Measurements from ENCODE around the gene LEFTY1.
"Not testable (repeated sequence)": the region's sequence is repeated elsewhere in the genome, so short reads cannot be mapped to it uniquely, and the experiment has no call there.

Gene LEFTY1

DNA sequence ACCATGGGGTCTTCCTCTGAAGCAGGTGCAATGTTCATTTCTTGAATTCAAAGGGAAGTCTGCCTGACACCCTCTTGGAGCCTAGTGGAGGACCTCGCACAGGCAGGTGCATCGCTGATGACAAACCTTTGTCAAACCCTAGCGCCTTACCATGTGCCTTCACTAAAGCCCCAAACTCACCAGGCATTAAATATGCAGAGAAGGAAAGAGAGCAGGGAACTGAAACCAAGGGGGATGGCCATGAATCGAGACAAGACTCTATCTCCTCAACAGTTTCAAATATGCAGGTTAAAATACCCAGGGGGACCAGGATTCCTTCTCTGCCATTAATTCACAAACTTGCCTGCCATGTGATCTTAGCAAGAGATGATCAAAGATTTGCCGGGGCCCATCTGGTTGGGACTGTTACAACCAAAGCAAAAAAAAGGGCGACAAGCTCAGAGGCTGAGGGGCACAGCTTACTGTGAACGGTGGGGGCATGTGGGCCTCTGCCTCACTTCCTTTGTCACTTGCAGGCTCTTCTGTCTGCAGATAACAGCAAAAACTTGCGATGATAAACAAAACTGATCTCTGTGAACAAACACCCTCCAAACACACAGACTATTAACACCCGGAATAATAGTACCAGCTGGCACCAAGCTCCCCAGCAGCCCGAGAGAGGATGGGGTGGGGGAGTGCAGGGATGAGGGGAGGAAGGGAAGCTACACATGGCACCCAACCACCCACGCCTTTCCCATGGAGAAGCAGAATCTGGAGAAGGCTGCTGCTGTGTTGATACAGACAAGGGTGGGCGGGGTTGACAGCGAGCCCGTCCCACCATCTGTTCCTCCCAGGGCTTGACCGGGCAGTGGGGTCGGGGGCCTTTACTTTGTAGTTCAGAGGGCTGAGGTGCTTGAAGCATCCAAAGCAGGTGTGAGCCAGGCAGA is 40.7 kb downstream of the LEFTY1 start:
- no peak for DNase-seq (ENCODE audit: low spot score)

DNA sequence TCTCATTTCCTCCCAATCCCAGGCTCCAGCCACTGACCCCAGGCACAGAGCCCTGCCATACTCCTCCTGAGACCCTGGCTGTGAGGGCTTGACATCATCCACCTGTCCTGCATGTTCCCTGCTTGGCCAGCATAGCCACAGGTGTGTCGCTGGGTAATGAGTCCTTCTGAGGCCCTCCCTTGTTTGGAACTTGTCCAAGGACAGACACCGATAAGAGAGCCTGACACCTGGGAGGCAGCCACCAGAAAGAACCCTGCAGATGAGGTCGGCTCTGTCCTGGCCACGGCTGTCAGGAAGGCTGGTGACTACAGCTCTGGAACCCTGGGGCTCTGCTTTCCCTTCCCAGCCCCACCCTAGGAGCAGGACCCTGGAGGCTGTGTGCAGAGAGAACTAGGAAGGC is 41.3 kb downstream of the LEFTY1 start:
- DNase-seq (ENCODE audit: low spot score), result no peak

DNA sequence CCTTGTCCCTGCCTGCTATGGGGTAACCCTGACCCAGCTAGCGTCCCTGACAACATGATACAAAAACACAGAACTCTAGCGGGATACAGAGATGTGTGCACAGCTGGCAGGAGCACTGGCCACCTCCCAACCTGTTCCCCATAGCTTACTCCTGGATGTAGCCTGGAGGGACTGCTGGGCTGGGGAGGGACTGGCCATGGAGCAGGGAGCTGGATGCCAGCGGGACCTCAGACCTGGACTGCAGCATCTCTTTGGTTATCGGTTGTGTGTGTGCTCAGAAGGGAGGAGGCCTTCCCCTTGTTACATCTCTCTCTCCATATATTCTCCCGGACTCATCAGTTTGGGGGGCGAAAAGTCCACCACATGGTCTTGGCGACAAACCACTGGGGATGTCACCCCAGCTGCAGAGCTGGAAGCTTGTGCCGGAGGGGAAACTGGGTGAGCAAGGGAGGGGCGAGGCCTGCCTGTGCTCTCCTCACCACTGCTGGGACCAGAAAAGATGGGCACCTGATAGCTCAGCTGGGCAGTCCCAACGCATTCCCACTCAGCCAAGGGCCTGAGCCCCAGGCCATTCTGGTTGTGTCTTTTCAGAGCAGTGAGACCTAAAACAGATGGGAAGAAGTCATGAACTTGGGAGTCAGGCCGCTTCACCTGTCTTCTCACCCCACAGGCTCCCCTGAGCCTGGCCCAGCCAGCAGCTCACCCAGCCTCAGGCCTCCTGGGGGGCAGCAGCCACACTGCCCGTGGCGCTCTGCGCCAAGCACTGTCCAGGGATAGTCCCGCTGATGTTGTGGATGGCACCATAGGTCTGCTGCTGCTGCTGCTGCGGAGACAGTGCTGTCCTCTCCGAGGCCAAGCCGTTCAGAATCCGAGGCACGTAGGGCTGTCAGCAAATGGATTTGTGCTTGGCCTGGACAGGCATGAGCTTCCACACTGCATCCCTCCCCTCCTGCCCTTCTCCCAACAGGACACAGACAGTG is 42.3 kb downstream of the LEFTY1 start:
- no peak for DNase-seq (ENCODE audit: low spot score)

DNA sequence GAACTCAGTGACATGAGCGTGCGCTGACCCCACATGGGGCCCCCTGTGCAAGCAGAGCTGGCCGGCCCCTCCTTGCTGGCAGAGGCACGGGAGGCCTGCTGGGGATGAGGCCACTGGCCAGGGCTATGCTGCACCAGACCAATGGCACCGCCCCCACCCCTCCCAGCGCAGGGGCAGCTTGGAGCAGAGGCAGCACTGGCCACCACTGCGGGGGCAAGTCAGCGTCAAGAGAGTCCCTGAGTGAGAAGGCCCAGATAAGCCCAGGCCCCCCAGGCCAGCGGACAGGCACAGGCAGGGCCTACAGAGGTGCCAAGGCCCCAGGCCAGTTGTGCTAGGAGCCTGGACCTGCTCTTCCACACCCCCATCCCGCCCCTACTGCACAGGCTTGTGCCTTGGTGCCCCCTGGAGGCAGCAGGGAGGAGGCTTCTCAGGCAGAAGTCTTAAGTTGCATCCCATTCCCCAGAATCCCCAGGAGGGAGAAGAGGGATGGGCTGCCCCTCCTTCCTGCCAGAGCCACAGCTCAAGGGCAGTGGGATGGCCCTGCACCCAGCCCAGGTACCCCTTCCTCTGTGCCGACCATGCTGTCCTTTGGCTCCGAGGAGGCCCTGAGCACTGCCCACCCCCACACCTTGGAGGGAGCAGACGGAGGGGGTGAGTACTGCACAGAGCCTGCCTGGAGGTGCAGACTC is 43.2 kb downstream of the LEFTY1 start:
- peak; percentile 94 for DNase-seq (ENCODE audit: low spot score)

DNA sequence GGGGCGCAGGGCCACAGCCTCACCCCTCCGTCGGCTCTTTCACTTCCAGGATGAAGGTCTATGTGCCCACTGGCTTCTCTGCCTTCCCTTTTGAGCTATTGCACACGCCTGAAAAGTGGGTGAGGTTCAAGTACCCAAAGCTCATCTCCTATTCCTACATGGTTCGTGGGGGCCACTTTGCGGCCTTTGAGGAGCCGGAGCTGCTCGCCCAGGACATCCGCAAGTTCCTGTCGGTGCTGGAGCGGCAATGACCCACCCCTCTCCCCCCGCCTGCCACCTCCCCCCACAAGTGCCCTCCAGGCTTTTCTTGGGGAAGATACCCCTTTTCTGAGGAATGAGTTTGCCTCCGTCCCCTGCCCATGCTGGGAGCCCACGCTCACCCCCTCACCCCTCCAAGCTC is 43.8 kb downstream of the LEFTY1 start:
- DNase-seq (ENCODE audit: low spot score), result no peak

DNA sequence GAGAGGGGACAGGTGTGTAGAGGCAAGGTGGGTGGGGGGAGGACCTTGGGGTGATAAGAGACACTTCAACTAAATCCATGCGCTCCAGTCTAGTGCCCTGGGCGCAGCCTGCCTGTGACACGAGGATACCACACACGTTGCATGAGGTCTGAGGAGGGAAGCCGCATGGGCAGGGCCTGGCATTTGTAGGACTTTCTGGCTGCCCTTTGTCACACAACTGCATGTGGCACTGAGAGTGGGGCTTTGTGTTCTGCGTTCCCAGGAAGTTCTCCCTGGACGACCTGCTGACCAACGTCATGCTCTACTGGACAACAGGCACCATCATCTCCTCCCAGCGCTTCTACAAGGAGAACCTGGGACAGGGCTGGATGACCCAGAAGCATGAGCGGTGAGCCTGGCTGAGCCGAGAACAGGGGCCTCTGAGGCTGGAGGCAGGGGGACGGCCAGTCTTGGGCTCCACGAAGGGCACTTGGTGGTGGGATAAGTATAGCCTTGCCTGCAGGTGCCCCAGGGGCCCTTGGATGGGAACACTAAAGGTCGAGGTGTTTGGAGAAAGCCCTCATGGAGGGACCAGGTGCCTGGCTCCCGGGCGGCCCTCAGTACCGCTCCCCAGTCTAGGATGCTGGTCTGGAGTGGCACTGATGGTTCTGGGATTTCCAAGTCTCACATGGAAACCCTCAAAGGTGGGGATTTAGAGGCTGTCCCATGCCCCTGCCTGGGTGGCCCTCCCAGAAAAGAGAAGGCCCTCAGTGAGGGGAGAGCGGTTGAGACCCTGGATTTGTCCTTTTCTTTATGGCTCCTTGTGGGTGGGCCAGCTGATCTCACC is 44.5 kb downstream of the LEFTY1 start:
- DNase-seq (ENCODE audit: low spot score), result no peak

DNA sequence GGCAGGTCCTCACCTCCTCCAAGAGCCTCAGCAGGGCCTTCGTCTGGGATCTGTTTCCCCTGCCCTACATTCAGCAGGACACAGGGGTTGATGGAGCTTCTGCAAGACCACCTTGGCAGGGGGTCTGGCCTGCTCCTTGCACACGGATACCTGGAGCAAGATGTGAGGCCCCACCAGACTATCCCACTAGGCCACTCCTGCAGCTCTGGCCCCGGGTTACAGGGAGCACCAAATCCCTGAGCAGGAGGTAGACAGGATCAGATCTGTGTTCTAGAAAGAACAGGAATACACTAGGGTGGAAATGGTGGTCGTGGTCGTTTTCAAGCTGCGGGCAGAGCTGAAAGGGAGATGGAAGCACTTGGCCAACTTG is 45.5 kb downstream of the LEFTY1 start:
- DNase-seq (ENCODE audit: low spot score), result no peak

DNA sequence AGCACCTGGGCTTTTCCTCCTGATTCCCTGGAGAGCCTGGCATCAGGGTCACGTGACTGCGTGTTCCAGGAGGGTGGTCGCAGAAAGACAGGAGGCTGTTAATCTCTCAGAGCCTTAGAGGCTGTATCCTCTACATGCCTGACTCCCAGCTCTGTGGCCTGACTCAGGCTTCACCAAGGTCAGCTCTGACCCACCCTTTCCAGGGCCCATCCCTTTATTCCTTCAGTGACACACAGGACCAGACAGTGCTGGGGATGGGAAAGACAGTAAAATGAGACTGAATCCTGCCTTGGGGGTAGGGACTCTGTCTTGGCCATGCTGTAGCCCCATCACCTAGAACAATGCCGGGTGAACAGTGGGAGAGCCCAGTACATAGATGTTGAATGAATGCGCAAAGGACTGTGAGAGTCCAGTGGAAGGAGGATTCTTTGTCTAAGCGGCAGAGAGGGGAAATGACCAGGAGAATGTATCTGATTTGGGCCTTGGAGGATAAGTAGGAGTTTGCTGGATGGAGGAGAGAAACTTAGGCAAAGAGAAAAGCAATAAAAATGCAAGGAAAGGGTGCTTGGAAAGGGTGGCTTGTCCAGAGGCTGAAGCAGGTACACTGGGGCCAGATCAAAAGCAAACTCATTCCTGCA is 46.0 kb downstream of the LEFTY1 start:
- no peak for DNase-seq (ENCODE audit: low spot score)

DNA sequence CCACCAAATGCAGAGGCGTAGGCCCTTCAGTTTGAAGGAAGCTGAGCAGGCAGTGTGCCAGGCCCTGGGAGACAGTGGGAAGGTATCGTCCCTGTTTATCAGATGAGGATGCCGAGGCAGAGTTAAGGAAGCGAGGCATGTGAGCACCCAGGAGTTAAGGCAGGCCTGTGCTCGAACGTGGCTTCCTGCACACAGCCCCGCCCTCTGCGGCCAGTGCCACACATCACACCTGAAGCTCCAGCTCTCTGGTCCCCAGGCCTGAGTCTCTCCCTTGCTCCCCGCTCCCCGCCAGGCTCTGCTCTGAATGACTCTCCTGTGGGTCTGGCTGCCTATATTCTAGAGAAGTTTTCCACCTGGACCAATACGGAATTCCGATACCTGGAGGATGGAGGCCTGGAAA is 46.9 kb downstream of the LEFTY1 start:
- no peak for DNase-seq (ENCODE audit: low spot score)

DNA sequence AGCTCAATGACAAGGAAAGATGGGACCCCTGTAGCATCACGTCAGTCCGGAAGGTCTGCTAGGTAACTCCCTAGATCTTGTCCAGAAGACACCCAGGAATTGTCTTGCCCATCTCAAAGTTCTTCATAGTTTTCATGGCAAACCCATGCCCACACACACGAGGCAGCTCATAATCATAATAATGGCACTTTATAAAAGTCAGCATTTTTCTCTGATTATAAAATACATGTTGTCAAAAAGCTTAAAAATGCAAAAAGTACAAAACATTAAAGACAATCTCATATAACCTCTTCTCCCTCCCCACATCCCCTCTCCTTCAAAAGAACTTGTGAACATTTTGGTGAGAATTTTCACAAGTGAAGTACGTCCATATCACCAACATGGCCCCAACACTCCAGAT is 48.2 kb downstream of the LEFTY1 start:
- no peak for DNase-seq (ENCODE audit: low spot score)

DNA sequence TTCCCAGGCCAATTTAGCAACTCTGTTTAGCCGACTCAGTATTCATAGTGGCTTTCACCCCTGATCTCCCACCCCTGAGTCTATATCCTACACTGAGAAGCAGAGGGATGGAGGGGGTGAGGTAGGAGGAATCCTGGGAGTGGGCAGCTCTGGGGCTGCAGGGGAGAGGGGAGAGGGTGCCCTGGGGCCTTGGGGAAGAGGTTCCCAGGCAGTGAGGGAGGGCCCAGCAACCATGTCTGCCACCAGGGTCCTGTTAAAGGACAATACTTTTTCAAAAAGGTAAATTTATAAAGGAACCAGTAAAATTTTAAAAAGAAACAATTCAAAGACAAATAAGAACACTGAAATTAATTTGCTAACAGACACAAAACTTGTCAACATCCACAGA is 48.7 kb downstream of the LEFTY1 start:
- no peak for DNase-seq (ENCODE audit: low spot score)

DNA sequence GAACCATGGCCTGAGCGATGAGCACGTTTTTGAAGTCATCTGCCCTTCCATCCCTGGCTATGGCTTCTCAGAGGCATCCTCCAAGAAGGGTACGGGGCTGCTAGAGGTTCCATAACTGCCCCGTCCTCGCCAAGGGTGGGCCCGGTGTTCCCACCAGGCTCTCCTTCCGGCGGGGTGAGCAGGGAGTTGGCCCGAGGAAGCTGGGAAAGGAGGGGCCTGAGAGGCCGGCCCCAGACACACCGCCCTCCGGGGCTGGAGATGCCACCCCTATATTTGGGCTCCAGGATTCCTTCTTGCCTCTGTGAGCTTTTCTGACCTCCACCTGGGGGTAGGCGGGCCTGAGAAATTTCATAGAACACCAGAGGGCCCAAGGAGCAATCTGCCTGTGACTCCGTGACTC is 50.2 kb downstream of the LEFTY1 start:
- no peak for DNase-seq (ENCODE audit: low spot score)

DNA sequence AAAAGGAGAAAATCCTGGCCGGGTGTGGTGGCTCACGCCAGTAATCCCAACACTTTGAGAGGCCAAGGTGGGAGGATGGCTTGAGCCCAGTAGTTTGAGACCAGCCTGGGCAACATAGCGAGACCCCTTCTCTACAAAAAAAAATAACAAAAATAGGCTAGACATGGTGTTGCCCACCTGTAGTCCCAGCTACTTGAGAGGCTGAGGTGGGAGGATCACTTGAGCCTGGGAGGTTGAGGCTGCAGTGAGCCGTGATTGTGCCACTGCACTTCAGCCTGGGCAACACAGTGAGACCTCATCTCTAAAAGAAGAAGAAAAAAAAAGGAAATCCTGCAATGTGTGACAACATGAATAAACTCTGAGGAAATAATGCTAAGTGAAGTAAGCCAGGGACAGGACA is 52.6 kb downstream of the LEFTY1 start:
- not testable (repeated sequence) for DNase-seq (ENCODE audit: low spot score)
